DMS53 treated with DMSO at 0.1 percent for 48 hours (cell line): ENCODE results near the gene RAD52.

Source experiments
- DNase-seq: peaks from one replicate; lab custom pipeline; 2025; ENCODE audit not compliant: unreplicated experiment; lab: John Stamatoyannopoulos, UW

Gene RAD52

DNA sequence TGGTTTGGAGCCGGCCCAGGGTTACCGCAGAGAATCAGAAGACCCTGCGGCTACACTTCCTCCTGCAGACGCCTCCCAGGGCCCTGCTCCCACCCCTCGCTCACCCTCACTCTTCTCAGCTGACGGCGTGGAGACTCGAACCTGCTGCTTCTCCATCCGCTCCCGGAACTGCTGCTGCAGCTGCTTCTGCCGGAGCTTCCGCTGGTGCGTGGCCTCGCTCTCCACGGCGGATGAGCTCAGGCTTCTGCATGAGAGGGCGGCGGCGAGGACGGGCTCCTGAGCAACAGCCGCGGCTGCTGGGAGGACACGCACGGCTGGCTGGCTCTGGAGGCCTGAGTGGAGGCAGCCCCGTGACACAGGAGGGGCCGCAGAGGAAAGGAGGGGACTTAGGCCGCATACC is 33.3 kb downstream of the RAD52 start:
- DNase-seq: no peak

- no peak for DNase-seq
Observed at GRCh38 chr12:915090-915489, 34.4 kb downstream of the RAD52 start.

DNA sequence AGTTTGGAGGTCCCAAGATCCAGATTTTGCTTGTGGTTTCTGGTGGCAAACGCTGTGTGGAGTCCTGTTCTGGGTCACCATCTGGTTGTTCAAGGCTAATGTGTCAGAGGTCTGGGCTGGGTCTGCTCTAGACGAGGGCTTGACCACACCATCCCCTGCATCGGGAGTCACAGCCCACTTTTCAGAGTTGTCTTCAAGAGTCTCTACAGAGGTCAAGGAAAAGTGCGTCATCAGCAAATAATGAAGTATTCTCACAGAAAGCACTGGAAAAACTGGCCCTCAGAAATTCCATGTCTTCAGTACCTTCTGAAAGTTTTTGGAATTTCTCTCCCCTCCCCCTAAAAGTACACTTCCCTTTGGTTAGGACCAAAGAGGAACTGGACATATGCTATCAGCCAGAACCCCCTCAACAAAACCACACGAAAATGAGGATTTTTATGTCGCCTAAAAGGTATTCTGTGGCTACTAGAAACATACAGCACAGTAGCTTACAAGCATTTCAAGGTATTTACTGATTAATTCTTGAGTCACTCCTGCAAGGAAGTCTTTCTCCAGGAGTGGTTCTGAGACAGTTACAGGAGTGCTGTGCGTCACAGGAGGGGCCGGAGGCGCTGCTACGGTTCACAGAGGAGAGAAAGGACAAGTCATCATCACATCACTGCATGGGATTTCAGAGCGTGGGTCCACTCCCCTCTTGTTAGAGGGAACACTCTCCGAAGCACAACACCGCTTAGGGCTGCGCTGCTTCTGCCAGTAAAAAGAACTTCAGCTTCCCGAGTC is 35.4 kb downstream of the RAD52 start:
- no peak for DNase-seq

- DNase-seq: no peak
Observed at GRCh38 chr12:912466-913235, 36.8 kb downstream of the RAD52 start.

- DNase-seq: no peak
Observed at GRCh38 chr12:911191-911826, 38.2 kb downstream of the RAD52 start.

- DNase-seq: no peak
Observed at GRCh38 chr12:910416-910815, 39.1 kb downstream of the RAD52 start.

DNA sequence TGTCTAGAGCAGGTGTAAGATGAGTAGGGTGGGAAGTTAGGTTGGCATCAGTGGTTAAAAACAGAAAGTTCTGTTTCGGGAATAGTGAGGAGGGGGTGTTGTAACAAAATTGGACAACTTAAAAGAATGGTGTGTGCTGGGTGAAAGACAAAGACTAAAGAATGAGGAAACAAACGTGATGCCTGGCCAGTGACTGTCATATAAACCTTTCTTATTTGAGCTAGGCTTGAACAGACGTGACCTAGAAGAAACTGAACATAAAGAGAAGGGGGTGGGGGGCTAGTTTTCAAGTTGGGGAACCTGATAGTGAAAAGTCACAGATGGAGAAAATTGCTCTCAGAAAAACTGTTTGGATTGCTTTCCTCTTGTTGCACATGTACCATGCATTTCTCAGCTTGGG is 39.6 kb downstream of the RAD52 start:
- no peak for DNase-seq

DNA sequence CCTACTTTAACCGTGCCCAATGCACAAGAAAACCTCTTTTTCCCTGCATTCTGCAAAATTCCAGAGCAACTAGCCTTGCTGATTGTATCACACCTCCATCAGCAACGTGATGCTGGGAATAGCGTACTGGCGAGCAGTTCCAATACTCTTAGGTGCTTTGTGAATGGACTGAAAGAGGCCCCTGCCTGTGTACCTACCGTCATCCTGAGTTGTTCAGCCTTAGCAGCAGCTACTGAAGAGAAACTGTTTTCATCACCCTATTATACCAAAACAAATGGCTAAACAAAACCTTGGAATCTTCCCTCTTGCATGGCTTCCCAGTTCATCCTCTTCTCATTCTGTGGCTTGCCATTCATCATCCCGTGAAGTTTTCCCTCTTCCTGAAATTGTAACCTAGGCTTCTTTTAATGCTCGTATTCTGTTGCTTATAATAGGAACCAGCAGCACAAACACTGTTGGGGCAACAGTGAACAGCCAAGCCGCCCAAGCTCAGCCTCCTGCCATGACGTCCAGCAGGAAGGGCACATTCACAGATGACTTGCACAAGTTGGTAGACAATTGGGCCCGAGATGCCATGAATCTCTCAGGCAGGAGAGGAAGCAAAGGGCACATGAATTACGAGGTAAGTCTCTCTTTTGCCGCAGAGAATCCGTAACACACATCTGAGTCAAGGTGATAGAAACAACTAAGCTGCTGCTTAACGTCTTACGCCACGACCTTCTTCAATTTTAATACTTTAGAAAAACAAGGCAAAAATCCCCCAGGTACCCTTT is 41.9 kb downstream of the RAD52 start:
- DNase-seq: no peak

GRCh38 chr12:906062-906585 is 43.4 kb downstream of the RAD52 start:
- no peak for DNase-seq

DNA sequence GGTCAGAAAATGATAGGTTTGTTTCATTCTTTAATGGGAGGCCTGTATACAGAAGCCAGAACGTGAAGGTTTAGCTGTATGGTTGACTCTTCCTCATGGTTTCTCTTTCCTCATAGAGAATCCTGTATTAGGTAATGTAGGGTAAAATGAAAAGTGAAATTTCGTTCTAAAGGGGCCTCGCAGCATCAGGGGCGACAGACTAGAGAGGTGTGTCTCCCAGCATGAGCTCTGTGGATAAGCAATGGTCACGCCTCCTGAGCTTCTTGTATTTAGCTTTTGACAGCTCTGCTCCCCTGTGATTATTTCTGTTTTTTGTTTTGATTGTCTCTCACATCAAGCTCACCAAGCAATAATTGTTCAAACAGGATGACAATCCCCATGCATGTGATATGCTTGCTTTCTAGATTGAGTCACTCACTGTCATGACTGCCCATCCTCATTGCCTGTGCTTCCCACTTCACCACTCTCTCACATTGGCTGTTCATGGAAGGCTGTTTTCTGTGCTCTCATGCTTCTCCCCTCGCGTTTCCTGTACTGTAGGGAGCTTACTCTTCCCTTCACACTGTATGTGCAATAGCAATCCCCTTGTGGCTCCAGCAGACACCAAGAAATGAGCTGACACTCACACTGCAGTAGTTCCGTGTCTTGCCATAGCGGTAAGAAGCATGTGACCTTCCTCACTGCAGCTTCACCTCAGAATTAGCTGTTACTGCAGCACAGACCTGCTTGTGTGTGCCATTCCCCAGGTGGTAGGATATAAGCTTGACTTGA is 44.0 kb downstream of the RAD52 start:
- no peak for DNase-seq

GRCh38 chr12:904010-904414 is 45.5 kb downstream of the RAD52 start:
- no peak for DNase-seq

GRCh38 chr12:903055-903454 is 46.4 kb downstream of the RAD52 start:
- no peak for DNase-seq

DNA sequence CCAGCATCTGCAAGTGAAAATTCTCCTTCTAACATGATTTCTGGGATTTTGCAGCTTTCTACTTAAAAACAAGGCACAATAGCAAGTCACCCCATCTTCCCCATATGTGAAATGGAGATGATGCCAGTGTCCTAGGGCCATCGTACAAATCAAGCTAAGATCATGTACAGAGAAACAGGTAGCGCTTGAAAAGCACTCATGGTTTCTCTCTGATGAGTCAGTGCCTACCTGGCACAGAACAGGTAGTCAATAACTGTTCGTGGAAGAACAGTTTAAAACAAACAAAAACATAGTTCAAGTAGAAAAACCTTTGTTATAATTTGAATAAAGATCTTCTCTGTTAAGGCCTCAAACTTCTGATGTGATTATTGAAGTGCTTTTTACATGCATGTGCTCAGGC is 46.9 kb downstream of the RAD52 start:
- DNase-seq: no peak

DNA sequence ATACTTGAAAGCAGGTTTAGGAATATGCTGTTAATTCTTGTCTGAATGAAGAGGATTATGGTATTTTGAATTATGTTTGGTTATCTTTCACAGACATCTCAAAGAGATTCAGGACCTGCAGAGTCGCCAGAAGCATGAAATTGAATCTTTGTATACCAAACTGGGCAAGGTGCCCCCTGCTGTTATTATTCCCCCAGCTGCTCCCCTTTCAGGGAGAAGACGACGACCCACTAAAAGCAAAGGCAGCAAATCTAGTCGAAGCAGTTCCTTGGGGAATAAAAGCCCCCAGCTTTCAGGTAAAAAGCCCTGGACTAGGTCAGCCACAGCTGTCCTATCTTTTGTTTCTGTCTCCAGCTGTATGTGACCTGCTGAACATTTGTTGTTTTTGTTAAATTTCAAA is 52.1 kb downstream of the RAD52 start:
- DNase-seq: no peak

- no peak for DNase-seq
Observed at GRCh38 chr12:896031-896430, 53.5 kb downstream of the RAD52 start.

GRCh38 chr12:894226-894625 is 55.3 kb downstream of the RAD52 start:
- DNase-seq: no peak

- DNase-seq: no peak
Observed at GRCh38 chr12:886206-886605, 63.3 kb downstream of the RAD52 start.

- no peak for DNase-seq
Observed at GRCh38 chr12:885701-886100, 63.8 kb downstream of the RAD52 start.

DNA sequence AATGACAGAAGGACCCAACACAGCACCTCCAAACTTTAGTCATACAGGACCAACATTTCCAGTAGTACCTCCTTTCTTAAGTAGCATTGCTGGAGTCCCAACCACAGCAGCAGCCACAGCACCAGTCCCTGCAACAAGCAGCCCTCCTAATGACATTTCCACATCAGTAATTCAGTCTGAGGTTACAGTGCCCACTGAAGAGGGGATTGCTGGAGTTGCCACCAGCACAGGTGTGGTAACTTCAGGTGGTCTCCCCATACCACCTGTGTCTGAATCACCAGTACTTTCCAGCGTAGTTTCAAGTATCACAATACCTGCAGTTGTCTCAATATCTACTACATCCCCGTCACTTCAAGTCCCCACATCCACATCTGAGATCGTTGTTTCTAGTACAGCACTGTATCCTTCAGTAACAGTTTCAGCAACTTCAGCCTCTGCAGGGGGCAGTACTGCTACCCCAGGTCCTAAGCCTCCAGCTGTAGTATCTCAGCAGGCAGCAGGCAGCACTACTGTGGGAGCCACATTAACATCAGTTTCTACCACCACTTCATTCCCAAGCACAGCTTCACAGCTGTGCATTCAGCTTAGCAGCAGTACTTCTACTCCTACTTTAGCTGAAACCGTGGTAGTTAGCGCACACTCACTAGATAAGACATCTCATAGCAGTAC is 64.6 kb downstream of the RAD52 start:
- no peak for DNase-seq

DNA sequence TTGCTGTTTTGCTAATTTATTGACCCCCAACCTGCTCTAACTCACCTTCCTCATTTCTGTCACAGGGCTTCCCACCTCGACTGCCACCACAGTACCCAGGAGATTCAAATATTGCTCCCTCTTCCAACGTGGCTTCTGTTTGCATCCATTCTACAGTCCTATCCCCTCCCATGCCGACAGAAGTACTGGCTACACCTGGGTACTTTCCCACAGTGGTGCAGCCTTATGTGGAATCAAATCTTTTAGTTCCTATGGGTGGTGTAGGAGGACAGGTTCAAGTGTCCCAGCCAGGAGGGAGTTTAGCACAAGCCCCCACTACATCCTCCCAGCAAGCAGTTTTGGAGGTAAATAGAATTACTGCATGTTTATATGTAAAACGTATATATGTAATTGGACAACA is 68.8 kb downstream of the RAD52 start:
- DNase-seq: no peak
